Stomach (tissue), 9 donors: ENCODE results near the gene PLXNA2. TPM values are rescaled to one million over a fixed set of nuclear protein-coding genes. Genes with fewer than 3 reads are reported as not detected.

Source experiments
- DNase-seq, 2 donors: peaks; one replicate each; pipeline versions ENCODE4 v3.0.0 to v3.0.0-alpha.2; 2013 to 2019
- H3K27ac ChIP-seq, 5 donors: fragments of 200-600 bp in 4 of 5; sonication (generic) in 4 of 5; one replicate each; pipeline ENCODE4 v1.5.1; 2013 to 2019; ENCODE audit warnings: mild to moderate bottlenecking in 1 of 5, moderate library complexity in 1 of 5
- H3K27me3 ChIP-seq, 3 donors: fragments of 200-600 bp; sonication (generic); one replicate each; pipeline ENCODE4 v1.5.1; 2017 to 2019; ENCODE audit warnings: mixed run types in 1 of 3
- H3K36me3 ChIP-seq, 4 donors: fragments of 200-600 bp; sonication (generic); 1 replicate in 3 of 4; 2 replicates in 1 of 4; pipeline ENCODE4 v1.5.1; 2016 to 2019
- H3K4me1 ChIP-seq, 4 donors: fragments of 200-600 bp; sonication (generic); one replicate each; pipeline ENCODE4 v1.5.1; 2016 to 2019
- H3K4me3 ChIP-seq, 4 donors: fragments of 200-600 bp; sonication (generic) in 3 of 4; one replicate each; pipeline ENCODE4 v1.5.1; 2016 to 2019; ENCODE audit warnings: mild to moderate bottlenecking in 1 of 4
- H3K9me3 ChIP-seq, 4 donors: fragments of 200-600 bp; sonication (generic); one replicate each; pipeline ENCODE4 v1.5.1; 2016 to 2019
- CTCF ChIP-seq, 7 experiments: fragments of 450-650 bp in 4 of 7; fragments of 200-600 bp in 3 of 7; sonication (generic) in 3 of 7; IDR thresholded peaks; one replicate each; pipeline ENCODE4 v1.5.1; 2016 to 2019; ENCODE audit warnings: antibody characterized with exemption in 7 of 7, control low read depth in 2 of 7, mild to moderate bottlenecking in 1 of 7
- EP300 ChIP-seq: sonication (generic); formaldehyde crosslinking; IDR thresholded peaks from one replicate; pipeline ENCODE4 v1.6.1; 2017; ENCODE audit warnings: antibody characterized with exemption
- POLR2A ChIP-seq, 4 donors: fragments of 450-650 bp; IDR thresholded peaks; one replicate each; pipeline ENCODE4 v1.6.1; 2016; ENCODE audit warnings: antibody characterized with exemption in 4 of 4, control low read depth in 2 of 4, mild to moderate bottlenecking in 1 of 4, moderate library complexity in 1 of 4
- POLR2AphosphoS5 ChIP-seq, 3 donors: sonication (generic); formaldehyde crosslinking; IDR thresholded peaks; one replicate each; pipeline ENCODE4 v1.6.1; 2016; ENCODE audit warnings: antibody characterized with exemption in 3 of 3
- WGBS, 5 donors: extraction: QIAGEN DNeasy Blood & Tissue Kit in 3 of 5; methylation state at CpG; one replicate each; pipeline versions ENCODE4 v1.1.5 to v1.1.7; 2013 to 2018; 5-methylcytosine and 5-hydroxymethylcytosine counted together
- intact Hi-C: fragments of 100-400 bp; cut with DNase I; formaldehyde crosslinking; loops from one replicate; pipeline ENCODE4 v1.15.1; 2023; ENCODE audit warnings: low total_unique reads
- polyA plus RNA-seq, 3 donors: library from polyadenylated mRNA; stranded (reverse); fragments of 200-250 nt; gene quantifications; one replicate each; pipeline ENCODE4 v1.2.3, GENCODE V29; 2013
- total RNA-seq, 5 donors: library from RNA; depleted of rRNA; stranded (reverse); fragments of >200 nt; gene quantifications; one replicate each; pipeline versions ENCODE4 v1.1.0 to v1.2.3, GENCODE V29; 2014 to 2016
- donor health status: healthy with polysubstance abuse.
- donor health status: Bipolar disorder and iron deficiency.
- donor health status: healthy.

Gene PLXNA2
- total and polyA plus RNA-seq, 8 donors = 2.7 to 185 (median 28.7) TPM

DNA sequence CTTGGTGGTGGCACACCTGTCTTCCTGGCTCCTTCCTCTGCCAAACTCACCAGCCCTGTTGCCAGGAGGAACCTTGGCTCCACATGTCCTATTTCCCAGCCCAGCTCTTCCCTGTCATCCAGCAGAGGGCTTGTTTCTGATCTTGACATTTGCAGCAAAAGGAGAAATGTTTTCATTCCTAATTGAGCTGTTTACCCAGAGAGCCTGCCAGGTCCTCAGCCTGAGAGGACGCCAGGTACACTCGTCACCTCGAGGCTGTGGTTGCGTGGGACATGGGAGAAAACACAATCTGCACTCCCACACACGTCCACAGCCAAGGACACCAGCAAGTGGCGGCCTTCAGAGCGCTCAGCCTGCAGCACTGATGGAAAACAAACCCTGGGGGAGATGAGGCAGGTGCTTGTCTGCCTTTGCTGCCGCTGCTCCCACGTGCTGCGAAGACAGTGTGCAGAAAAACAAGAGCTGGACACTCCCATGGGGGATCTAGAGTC is 200.4 kb downstream of the PLXNA2 start:
- H3K36me3 ChIP-seq = peaks cover 58 to 87% (median 85%) of the 10 kb centered on the region in 4 donors
- 58 to 70% (median 63%) methylated on average over 10 of the region's 10 CpGs for WGBS, 5 donors
- peaks cover 16 to 30% (median 22%) of the 10 kb centered on the region in 4 donors for H3K4me1 ChIP-seq
- no peak for DNase-seq
- intact Hi-C loops = no loop called here
- no peak for TF ChIP-seq POLR2A (IDR thresholded peaks at IDR 0.05)
- no peak for TF ChIP-seq CTCF (IDR thresholded peaks at IDR 0.05)
- H3K27me3 ChIP-seq = no peaks in the 10 kb centered on the region
- no peaks in the 10 kb centered on the region for H3K9me3 ChIP-seq
- no peak overlapping the region for H3K27ac ChIP-seq
- H3K4me3 ChIP-seq = no peak overlapping the region

DNA sequence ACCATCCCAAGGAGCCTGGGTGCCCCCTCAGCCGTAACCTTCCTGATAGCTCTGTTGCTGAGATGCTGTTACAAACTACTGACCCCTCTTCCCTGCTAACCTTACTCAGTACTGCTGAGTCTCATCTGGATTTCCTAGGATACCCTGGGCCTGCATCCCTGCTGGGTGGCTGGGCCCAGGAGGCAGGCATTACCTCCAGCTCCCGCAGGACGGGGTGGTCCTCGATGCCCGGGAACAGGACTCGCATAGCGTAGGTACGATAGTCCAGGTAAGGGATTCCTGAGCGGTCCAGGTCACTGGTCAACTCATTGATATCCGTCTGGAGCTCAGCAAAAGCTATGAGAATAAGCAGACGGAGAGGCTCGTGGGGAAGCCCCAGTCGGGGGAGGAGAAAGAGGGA is 201.3 kb downstream of the PLXNA2 start:
- WGBS, 5 donors = 88 to 91% (median 90%) methylated on average over 13 of the region's 13 CpGs
- DNase-seq = no peak
- H3K27ac ChIP-seq = no peak overlapping the region
- TF ChIP-seq CTCF (IDR thresholded peaks at IDR 0.05) = no peak
- H3K27me3 ChIP-seq = no peaks in the 10 kb centered on the region
- peaks cover 66 to 88% (median 86%) of the 10 kb centered on the region in 4 donors for H3K36me3 ChIP-seq
- H3K4me1 ChIP-seq = peaks cover 10 to 21% (median 18%) of the 10 kb centered on the region in 4 donors
- no peaks in the 10 kb centered on the region for H3K9me3 ChIP-seq
- intact Hi-C loops = no loop called here
- H3K4me3 ChIP-seq = no peak overlapping the region

GRCh38 chr1:208042041-208042615 is 202.1 kb downstream of the PLXNA2 start:
- no peak for TF ChIP-seq POLR2AphosphoS5 (IDR thresholded peaks at IDR 0.05)
- TF ChIP-seq POLR2A (IDR thresholded peaks at IDR 0.05) = no peak
- no peak for TF ChIP-seq CTCF (IDR thresholded peaks at IDR 0.05)
- TF ChIP-seq EP300 = no peak
- intact Hi-C loops = no loop called here
- WGBS, 5 donors = 85 to 93% (median 88%) methylated on average over 19 to 22 of the region's 22 CpGs
- peaks cover 3 to 14% (median 11%) of the 10 kb centered on the region in 4 donors for H3K4me1 ChIP-seq
- no peak overlapping the region for H3K27ac ChIP-seq
- DNase-seq = no peak
- peaks cover 71 to 94% (median 91%) of the 10 kb centered on the region in 4 donors for H3K36me3 ChIP-seq
- H3K27me3 ChIP-seq = no peaks in the 10 kb centered on the region
- no peak overlapping the region for H3K4me3 ChIP-seq
- H3K9me3 ChIP-seq = no peaks in the 10 kb centered on the region

- Histone ChIP-seq H3K9me3 (no peaks in the 10 kb centered on the region), H3K4me1 (peaks cover 0 to 9% (median 6%) of the 10 kb centered on the region in 4 donors), H3K27me3 (no peaks in the 10 kb centered on the region), H3K27ac (no peak overlapping the region), H3K4me3 (no peak overlapping the region), H3K36me3 (peaks cover 71 to 100% (median 98%) of the 10 kb centered on the region in 4 donors)
- no peak for DNase-seq
- intact Hi-C loops = no loop called here
- 96 to 98% (median 97%) methylated on average over 9 of the region's 9 CpGs for WGBS, 5 donors
- no peak for TF ChIP-seq EP300
- TF ChIP-seq CTCF (IDR thresholded peaks at IDR 0.05) = no peak
- no peak for TF ChIP-seq POLR2A (IDR thresholded peaks at IDR 0.05)
- no peak for TF ChIP-seq POLR2AphosphoS5 (IDR thresholded peaks at IDR 0.05)
Measured at GRCh38 chr1:208041505-208041904, 202.7 kb downstream of the PLXNA2 start.
